ENCODE results near the gene FOXJ3. TPM values are rescaled to one million over a fixed set of nuclear protein-coding genes. Genes with fewer than 3 reads are reported as not detected.

Gene FOXJ3
- total RNA-seq, 1 experiment from 2014 or later, result 51.4 TPM

DNA sequence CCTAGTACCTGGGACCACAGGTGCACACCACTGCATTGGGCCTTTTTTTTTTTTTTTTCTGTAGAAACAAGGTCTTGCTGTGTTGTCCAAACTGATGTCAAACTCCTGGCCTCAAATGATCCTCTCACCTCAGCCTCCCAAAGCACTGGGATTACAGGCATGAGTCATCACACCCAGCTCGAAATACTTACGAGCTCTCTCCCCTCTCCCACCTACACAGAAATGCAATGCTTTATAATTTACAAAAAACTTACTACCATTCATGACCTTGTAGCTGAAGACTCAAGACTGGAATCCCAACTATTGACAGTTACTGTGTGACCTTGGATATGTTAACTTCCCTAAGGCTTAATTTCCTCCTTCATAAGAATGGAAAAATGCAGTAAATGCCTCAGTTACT, 18.7 kb downstream of the FOXJ3 start:
- intact Hi-C loops (cut with micrococcal nuclease; ENCODE audit: unreplicated experiment), result no loop called here
- Mint-ChIP-seq H3K27me3 (ENCODE audit: unreplicated experiment) (no peaks in the 10 kb centered on the region), H3K4me1 (ENCODE audit: low read depth, unreplicated experiment) (peaks cover 54% of the 10 kb centered on the region), H3K9me3 (ENCODE audit: low read depth, unreplicated experiment) (no peaks in the 10 kb centered on the region), H3K4me3 (ENCODE audit: low read depth, unreplicated experiment) (no peak overlapping the region), H3K27ac (ENCODE audit: unreplicated experiment) (no peak overlapping the region), H3K36me3 (ENCODE audit: insufficient read depth, unreplicated experiment) (no peaks in the 10 kb centered on the region)
- TF ChIP-seq CTCF (IDR thresholded peaks at IDR 0.05; ENCODE audit: unreplicated experiment), result no peak
- CTCF ChIA-PET, result interaction anchor here (0.9 to 2.1 kb wide), 2 partner anchors 10 to 24 kb away, joined by 3 to 8 read pairs; no protein-coding TSS in a partner anchor
- BruUV-seq (replicated peaks), result no TSS peak
- no peak for DNase-seq

DNA sequence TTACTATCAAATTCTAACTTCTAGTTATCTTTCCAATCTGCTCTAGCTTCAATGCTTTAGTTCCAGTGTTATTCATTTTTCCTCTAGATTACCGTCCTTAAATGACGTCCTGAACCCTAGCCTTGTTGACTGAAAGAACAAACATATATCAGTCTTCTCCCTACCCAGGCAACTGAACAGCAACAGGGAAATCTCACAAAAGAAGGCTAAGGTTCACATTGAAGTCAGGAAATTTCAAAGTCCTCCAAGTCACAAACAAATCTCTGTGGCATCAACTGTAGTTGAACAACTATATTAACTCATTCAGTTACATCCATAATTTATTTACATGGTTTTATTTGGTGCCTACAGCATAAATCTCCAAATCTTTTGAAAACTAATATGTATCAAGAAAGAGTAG, 19.5 kb downstream of the FOXJ3 start:
- Mint-ChIP-seq H3K4me3 (ENCODE audit: low read depth, unreplicated experiment) (no peak overlapping the region), H3K36me3 (ENCODE audit: insufficient read depth, unreplicated experiment) (no peaks in the 10 kb centered on the region), H3K9me3 (ENCODE audit: low read depth, unreplicated experiment) (no peaks in the 10 kb centered on the region), H3K27me3 (ENCODE audit: unreplicated experiment) (no peaks in the 10 kb centered on the region), H3K27ac (ENCODE audit: unreplicated experiment) (no peak overlapping the region), H3K4me1 (ENCODE audit: low read depth, unreplicated experiment) (peaks cover 53% of the 10 kb centered on the region)
- intact Hi-C loops (cut with micrococcal nuclease; ENCODE audit: unreplicated experiment), result no loop called here
- no peak for TF ChIP-seq CTCF (IDR thresholded peaks at IDR 0.05; ENCODE audit: unreplicated experiment)
- no peak for DNase-seq
- no TSS peak for BruUV-seq (replicated peaks)
- CTCF ChIA-PET, result interaction anchor here (0.9 to 2.1 kb wide), 2 partner anchors 9 to 24 kb away, joined by 3 to 8 read pairs; no protein-coding TSS in a partner anchor

- BruUV-seq (replicated peaks), result no TSS peak
- TF ChIP-seq CTCF (IDR thresholded peaks at IDR 0.05; ENCODE audit: unreplicated experiment), result no peak
- intact Hi-C loops (cut with micrococcal nuclease; ENCODE audit: unreplicated experiment), result no loop called here
- Mint-ChIP-seq H3K27ac (ENCODE audit: unreplicated experiment) (no peak overlapping the region), H3K36me3 (ENCODE audit: insufficient read depth, unreplicated experiment) (no peaks in the 10 kb centered on the region), H3K27me3 (ENCODE audit: unreplicated experiment) (no peaks in the 10 kb centered on the region), H3K9me3 (ENCODE audit: low read depth, unreplicated experiment) (no peaks in the 10 kb centered on the region), H3K4me3 (ENCODE audit: low read depth, unreplicated experiment) (no peak overlapping the region), H3K4me1 (ENCODE audit: low read depth, unreplicated experiment) (peaks cover 45% of the 10 kb centered on the region)
- CTCF ChIA-PET, result no interaction called here
- no peak for DNase-seq
Observed at GRCh38 chr1:42313970-42314369, 21.1 kb downstream of the FOXJ3 start.

DNA sequence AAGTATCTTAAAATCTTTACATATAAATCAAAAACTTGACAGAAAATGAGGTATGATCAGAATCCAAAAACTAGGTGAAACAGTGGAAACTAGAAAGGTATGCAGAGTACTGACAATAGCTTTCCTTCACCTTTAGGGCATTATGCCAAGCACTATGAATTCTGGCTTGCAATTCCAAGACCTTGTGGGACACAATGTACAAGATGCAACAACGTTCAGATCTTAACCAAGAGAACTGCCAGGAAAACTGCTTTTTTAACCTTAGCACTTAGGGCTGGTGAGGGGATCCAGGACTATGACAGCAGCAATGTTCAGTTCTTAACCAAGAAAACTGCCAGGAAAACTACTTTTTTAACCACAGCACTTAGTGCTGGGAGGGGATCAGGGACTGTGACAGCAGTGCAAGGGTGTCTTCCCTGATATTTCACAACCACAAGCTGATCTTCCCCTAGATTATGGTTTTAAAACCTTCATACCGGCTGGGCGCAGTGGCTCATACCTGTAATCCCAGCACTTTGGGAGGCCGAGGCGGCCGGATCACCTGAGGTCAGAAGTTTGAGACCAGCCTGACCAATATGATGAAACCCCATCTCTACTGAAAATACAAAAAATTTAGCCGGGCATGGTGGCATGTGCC, 22.3 kb downstream of the FOXJ3 start:
- Mint-ChIP-seq H3K9me3 (ENCODE audit: low read depth, unreplicated experiment) (no peaks in the 10 kb centered on the region), H3K27me3 (ENCODE audit: unreplicated experiment) (no peaks in the 10 kb centered on the region), H3K27ac (ENCODE audit: unreplicated experiment) (no peak overlapping the region), H3K4me3 (ENCODE audit: low read depth, unreplicated experiment) (no peak overlapping the region), H3K36me3 (ENCODE audit: insufficient read depth, unreplicated experiment) (no peaks in the 10 kb centered on the region), H3K4me1 (ENCODE audit: low read depth, unreplicated experiment) (peaks cover 50% of the 10 kb centered on the region)
- intact Hi-C loops (cut with micrococcal nuclease; ENCODE audit: unreplicated experiment), result no loop called here
- DNase-seq, result no peak
- no peak for TF ChIP-seq CTCF (IDR thresholded peaks at IDR 0.05; ENCODE audit: unreplicated experiment)
- CTCF ChIA-PET, result no interaction called here
- BruUV-seq (replicated peaks), result no TSS peak

Measured in Calu3 (cell line).